ENCODE data around the gene SORCS2.

DNA sequence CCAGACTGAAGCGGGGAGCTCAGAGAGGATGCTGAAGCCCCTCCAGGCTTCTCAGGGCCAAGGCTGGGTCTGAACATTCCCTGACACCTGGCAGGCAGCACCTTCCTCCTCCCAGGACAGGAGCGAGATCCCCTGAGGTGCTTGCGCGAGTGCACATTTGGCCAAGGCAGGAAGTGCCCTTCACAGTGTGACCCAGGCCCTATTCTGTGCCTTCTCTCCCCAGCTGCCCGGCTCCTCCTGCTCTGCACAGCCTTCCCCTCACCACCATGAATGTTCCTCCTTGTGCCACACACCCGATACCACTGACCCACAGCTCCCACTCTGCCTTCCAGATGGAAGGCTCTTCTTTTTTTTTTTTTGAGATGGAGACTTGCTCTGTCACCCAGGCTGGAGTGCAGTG lies 259.5 kb downstream of the SORCS2 start:
- TF ChIP-seq, protein P1, sequence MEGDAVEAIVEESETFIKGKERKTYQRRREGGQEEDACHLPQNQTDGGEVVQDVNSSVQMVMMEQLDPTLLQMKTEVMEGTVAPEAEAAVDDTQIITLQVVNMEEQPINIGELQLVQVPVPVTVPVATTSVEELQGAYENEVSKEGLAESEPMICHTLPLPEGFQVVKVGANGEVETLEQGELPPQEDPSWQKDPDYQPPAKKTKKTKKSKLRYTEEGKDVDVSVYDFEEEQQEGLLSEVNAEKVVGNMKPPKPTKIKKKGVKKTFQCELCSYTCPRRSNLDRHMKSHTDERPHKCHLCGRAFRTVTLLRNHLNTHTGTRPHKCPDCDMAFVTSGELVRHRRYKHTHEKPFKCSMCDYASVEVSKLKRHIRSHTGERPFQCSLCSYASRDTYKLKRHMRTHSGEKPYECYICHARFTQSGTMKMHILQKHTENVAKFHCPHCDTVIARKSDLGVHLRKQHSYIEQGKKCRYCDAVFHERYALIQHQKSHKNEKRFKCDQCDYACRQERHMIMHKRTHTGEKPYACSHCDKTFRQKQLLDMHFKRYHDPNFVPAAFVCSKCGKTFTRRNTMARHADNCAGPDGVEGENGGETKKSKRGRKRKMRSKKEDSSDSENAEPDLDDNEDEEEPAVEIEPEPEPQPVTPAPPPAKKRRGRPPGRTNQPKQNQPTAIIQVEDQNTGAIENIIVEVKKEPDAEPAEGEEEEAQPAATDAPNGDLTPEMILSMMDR (IDR thresholded peaks at IDR 0.05) = no peak
- TF ChIP-seq EZH2 (IDR thresholded peaks at IDR 0.05; ENCODE audit: borderline replicate concordance, insufficient read depth, low read depth, low read length, poor library complexity, severe bottlenecking) = no peak
